Stimulated activated CD4-positive, alpha-beta T cell treated with anti-CD3 and anti-CD28 coated beads, Interleukin-15, amount 100 ng/mL, for 24 hours (primary cell): Measurements from ENCODE around the gene TMEM252.

Source experiments
- DNase-seq: peaks from one replicate; pipeline ENCODE4 v3.0.0-alpha.2; 2020

TMEM252 gene

GRCh38 chr9:68496356-68496755 is 44.3 kb downstream of the TMEM252 start:
- DNase-seq, result no peak

- no peak for DNase-seq
These were observed 45.4 kb downstream of the TMEM252 start for GRCh38 chr9:68495247-68495646.

GRCh38 chr9:68493958-68494577 is 46.6 kb downstream of the TMEM252 start:
- no peak for DNase-seq

GRCh38 chr9:68493541-68493940 is 47.1 kb downstream of the TMEM252 start:
- DNase-seq, result no peak

- no peak for DNase-seq
These were observed 47.9 kb downstream of the TMEM252 start for GRCh38 chr9:68492806-68493205.

GRCh38 chr9:68489646-68490045 is 51.0 kb downstream of the TMEM252 start:
- no peak for DNase-seq

- no peak for DNase-seq
These were observed 52.6 kb downstream of the TMEM252 start for GRCh38 chr9:68488126-68488525.
